Liver (tissue), 9 donors: ENCODE results near the gene PPP1R14C. TPM values are rescaled to one million over a fixed set of nuclear protein-coding genes. Genes with fewer than 3 reads are reported as not detected.

Source experiments
- DNase-seq: peaks from one replicate; pipeline ENCODE4 v3.0.0-alpha.2; 2017; ENCODE audit warnings: low spot score
- H3K27ac ChIP-seq, 2 donors: one replicate each; pipeline ENCODE4 v1.7.0; 2013; ENCODE audit warnings: inconsistent platforms in 2 of 2, low read length in 2 of 2, control low read depth in 1 of 2, low read depth in 1 of 2, mild to moderate bottlenecking in 1 of 2
- H3K27me3 ChIP-seq, 4 donors: one replicate each; pipeline versions ENCODE4 v1.6.1 to v1.7.0; 2013; ENCODE audit warnings: low read length in 3 of 4, inconsistent platforms in 1 of 4, mild to moderate bottlenecking in 1 of 4, moderate library complexity in 1 of 4; ENCODE audit not compliant: control insufficient read depth in 4 of 4, insufficient read depth in 4 of 4
- H3K36me3 ChIP-seq, 4 donors: one replicate each; pipeline versions ENCODE4 v1.6.1 to v1.7.0; 2013; ENCODE audit warnings: low read length in 3 of 4, mild to moderate bottlenecking in 3 of 4, low read depth in 1 of 4, moderate library complexity in 1 of 4; ENCODE audit not compliant: control insufficient read depth in 4 of 4, insufficient read depth in 3 of 4
- H3K4me1 ChIP-seq, 4 donors: one replicate each; pipeline versions ENCODE4 v1.6.1 to v1.7.0; 2013; ENCODE audit warnings: low read length in 3 of 4, mild to moderate bottlenecking in 3 of 4, moderate library complexity in 1 of 4; ENCODE audit not compliant: control insufficient read depth in 4 of 4, insufficient read depth in 4 of 4
- H3K4me3 ChIP-seq, 3 donors: one replicate each; pipeline versions ENCODE4 v1.6.1 to v1.7.0; 2013; ENCODE audit warnings: low read length in 3 of 3, control low read depth in 1 of 3, low read depth in 1 of 3, mild to moderate bottlenecking in 1 of 3
- H3K9ac ChIP-seq, 2 donors: one replicate each; pipeline ENCODE4 v1.7.0; 2013; ENCODE audit warnings: low read length in 2 of 2, mild to moderate bottlenecking in 2 of 2, moderate library complexity in 2 of 2, control low read depth in 1 of 2, low read depth in 1 of 2
- H3K9me3 ChIP-seq, 4 donors: one replicate each; pipeline versions ENCODE4 v1.6.1 to v1.7.0; 2013; ENCODE audit warnings: low read length in 3 of 4; ENCODE audit not compliant: control insufficient read depth in 4 of 4
- EGR1 ChIP-seq, 2 donors: IDR thresholded peaks; 2 replicates each; pipeline ENCODE4 v1.6.1; 2016 to 2018; ENCODE audit warnings: antibody characterized with exemption in 2 of 2, low read depth in 2 of 2
- FOXA1 ChIP-seq: IDR thresholded peaks from 2 replicates; pipeline ENCODE4 v1.6.1; 2016; ENCODE audit warnings: antibody characterized with exemption
- FOXA2 ChIP-seq: IDR thresholded peaks from 2 replicates; pipeline ENCODE4 v1.6.1; 2016; ENCODE audit warnings: antibody characterized with exemption
- GABPA ChIP-seq, 2 donors: IDR thresholded peaks in 1 of 2; conservative IDR thresholded peaks in 1 of 2; 2 replicates each; pipeline ENCODE4 v1.6.1; 2016; ENCODE audit warnings: antibody characterized with exemption in 2 of 2, mild to moderate bottlenecking in 1 of 2, moderate library complexity in 1 of 2
- HNF4A ChIP-seq, 2 donors: conservative IDR thresholded peaks; 2 replicates each; pipeline ENCODE4 v1.6.1; 2016; ENCODE audit warnings: antibody characterized with exemption in 2 of 2, mild to moderate bottlenecking in 2 of 2
- HNF4G ChIP-seq: IDR thresholded peaks from 2 replicates; pipeline ENCODE4 v1.6.1; 2016; ENCODE audit warnings: antibody characterized with exemption
- JUND ChIP-seq, 2 donors: IDR thresholded peaks; 2 replicates each; pipeline ENCODE4 v1.6.1; 2016; ENCODE audit warnings: antibody characterized with exemption in 2 of 2
- NR2F2 ChIP-seq: IDR thresholded peaks from 2 replicates; pipeline ENCODE4 v1.6.1; 2016; ENCODE audit warnings: antibody characterized with exemption
- RAD21 ChIP-seq, 2 donors: IDR thresholded peaks; 2 replicates each; pipeline ENCODE4 v1.6.1; 2016; ENCODE audit warnings: antibody characterized with exemption in 2 of 2, mild to moderate bottlenecking in 2 of 2
- SP1 ChIP-seq: IDR thresholded peaks from 2 replicates; pipeline ENCODE4 v1.6.1; 2018; ENCODE audit warnings: antibody characterized with exemption, mild to moderate bottlenecking
- TAF1 ChIP-seq: conservative IDR thresholded peaks from 2 replicates; pipeline ENCODE4 v1.6.1; 2016; ENCODE audit warnings: antibody characterized with exemption, mild to moderate bottlenecking
- YY1 ChIP-seq: IDR thresholded peaks from 2 replicates; pipeline ENCODE4 v1.6.1; 2016; ENCODE audit warnings: antibody characterized with exemption, mild to moderate bottlenecking
- WGBS: extraction: QIAGEN DNeasy Blood & Tissue Kit; methylation state at CpG from one replicate; pipeline ENCODE4 v1.1.7; 2013; 5-methylcytosine and 5-hydroxymethylcytosine counted together
- polyA plus RNA-seq, 2 donors: library from polyadenylated mRNA; stranded (reverse) in 1 of 2; unstranded in 1 of 2; fragments of 200-250 nt in 1 of 2; fragments of >200 nt in 1 of 2; fragmentation: Nextera tagmentation in 1 of 2; extraction: Ambion mirVana in 1 of 2; gene quantifications; one replicate each; pipeline versions ENCODE4 v1.2.1 to v1.2.3, GENCODE V29; 2013 to 2015
- total RNA-seq, 2 donors: library from RNA; depleted of rRNA; stranded (reverse); fragments of >200 nt; gene quantifications; one replicate each; pipeline ENCODE4 v1.2.3, GENCODE V29; 2014
- TF ChIP-seq, protein P1 (sequence below): IDR thresholded peaks from 2 replicates; pipeline ENCODE4 v1.6.1; 2016; ENCODE audit warnings: antibody characterized with exemption
- TF ChIP-seq, protein P2 (sequence below): IDR thresholded peaks from 2 replicates; pipeline ENCODE4 v1.6.1; 2016; ENCODE audit warnings: antibody characterized with exemption, mild to moderate bottlenecking
- TF ChIP-seq, protein P3 (sequence below): fragments of 150-350 bp; IDR thresholded peaks from 2 replicates; pipeline ENCODE4 v1.5.1; 2017; ENCODE audit warnings: improper control_type of control experiment, low read depth, low read length; ENCODE audit not compliant: missing input control
- TF ChIP-seq, protein P4 (sequence below): IDR thresholded peaks from 2 replicates; pipeline ENCODE4 v1.6.1; 2016; ENCODE audit warnings: antibody characterized with exemption
- TF ChIP-seq, protein P5 (sequence below): IDR thresholded peaks from 2 replicates; pipeline ENCODE4 v1.6.1; 2016; ENCODE audit warnings: antibody characterized with exemption
- donor health status: healthy.
- donor health status: healthy.
- donor health status: healthy.
- donor health status: healthy.
- donor health status: healthy.

Gene PPP1R14C
- total and polyA plus RNA-seq, 4 donors = 0.05 TPM; not detected in 3

DNA sequence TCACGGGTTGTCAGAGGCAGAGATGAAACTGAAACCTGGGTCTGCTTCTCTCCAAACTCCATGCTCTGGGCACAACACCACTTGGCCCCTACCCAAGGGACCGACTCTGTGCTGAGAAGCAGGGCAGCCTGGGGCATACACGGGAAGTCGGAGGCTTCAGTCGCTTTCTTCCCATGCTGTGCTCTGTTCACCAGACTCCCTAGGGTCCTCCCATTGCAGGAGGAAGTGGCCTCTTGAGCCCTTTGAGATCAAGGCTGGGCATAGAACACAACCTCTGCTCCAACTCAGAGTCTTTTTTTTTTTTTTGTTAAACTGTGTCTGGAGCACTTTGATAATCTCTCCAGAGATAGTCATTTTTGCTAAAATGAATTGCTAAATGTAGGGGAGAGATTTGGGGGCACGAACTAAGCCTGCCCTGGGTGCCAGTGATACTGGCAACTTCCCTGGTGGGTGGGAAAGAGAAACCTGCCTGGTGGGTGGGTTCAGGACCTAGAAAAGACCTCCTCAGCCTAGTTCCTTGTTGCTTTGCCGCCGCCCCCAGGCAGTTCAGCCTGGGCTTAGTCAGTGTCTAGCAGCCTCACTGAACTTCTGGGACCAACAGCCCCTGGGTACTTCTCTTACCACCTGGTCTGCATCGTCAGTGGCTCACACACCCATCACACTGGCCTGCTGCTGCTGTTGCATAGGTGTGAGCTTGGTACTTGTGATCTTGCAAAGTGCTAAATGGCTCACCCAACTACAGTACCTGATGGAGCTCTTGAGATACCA lies 62.0 kb downstream of the PPP1R14C start:
- 73% methylated on average over 9 of the region's 9 CpGs for WGBS
- peaks cover 2 to 13% (median 6%) of the 10 kb centered on the region in 4 donors for H3K4me1 ChIP-seq
- no peak overlapping the region for H3K9ac ChIP-seq
- TF ChIP-seq SP1 (no peak), HNF4G (no peak), RAD21 (IDR thresholded peaks at IDR 0.05) (no peak), FOXA1 (no peak), HNF4A (conservative IDR thresholded peaks at IDR 0.05) (no peak), TAF1 (no peak), FOXA2 (no peak)
- TF ChIP-seq, protein P1, sequence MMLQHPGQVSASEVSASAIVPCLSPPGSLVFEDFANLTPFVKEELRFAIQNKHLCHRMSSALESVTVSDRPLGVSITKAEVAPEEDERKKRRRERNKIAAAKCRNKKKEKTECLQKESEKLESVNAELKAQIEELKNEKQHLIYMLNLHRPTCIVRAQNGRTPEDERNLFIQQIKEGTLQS = no peak
- TF ChIP-seq, protein P2, sequence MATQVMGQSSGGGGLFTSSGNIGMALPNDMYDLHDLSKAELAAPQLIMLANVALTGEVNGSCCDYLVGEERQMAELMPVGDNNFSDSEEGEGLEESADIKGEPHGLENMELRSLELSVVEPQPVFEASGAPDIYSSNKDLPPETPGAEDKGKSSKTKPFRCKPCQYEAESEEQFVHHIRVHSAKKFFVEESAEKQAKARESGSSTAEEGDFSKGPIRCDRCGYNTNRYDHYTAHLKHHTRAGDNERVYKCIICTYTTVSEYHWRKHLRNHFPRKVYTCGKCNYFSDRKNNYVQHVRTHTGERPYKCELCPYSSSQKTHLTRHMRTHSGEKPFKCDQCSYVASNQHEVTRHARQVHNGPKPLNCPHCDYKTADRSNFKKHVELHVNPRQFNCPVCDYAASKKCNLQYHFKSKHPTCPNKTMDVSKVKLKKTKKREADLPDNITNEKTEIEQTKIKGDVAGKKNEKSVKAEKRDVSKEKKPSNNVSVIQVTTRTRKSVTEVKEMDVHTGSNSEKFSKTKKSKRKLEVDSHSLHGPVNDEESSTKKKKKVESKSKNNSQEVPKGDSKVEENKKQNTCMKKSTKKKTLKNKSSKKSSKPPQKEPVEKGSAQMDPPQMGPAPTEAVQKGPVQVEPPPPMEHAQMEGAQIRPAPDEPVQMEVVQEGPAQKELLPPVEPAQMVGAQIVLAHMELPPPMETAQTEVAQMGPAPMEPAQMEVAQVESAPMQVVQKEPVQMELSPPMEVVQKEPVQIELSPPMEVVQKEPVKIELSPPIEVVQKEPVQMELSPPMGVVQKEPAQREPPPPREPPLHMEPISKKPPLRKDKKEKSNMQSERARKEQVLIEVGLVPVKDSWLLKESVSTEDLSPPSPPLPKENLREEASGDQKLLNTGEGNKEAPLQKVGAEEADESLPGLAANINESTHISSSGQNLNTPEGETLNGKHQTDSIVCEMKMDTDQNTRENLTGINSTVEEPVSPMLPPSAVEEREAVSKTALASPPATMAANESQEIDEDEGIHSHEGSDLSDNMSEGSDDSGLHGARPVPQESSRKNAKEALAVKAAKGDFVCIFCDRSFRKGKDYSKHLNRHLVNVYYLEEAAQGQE = no peak
- no peak overlapping the region for H3K4me3 ChIP-seq
- no peak overlapping the region for H3K27ac ChIP-seq
- no peak for DNase-seq
- no peaks in the 10 kb centered on the region for H3K27me3 ChIP-seq
- no peaks in the 10 kb centered on the region for H3K9me3 ChIP-seq
- H3K36me3 ChIP-seq = no peaks in the 10 kb centered on the region

DNA sequence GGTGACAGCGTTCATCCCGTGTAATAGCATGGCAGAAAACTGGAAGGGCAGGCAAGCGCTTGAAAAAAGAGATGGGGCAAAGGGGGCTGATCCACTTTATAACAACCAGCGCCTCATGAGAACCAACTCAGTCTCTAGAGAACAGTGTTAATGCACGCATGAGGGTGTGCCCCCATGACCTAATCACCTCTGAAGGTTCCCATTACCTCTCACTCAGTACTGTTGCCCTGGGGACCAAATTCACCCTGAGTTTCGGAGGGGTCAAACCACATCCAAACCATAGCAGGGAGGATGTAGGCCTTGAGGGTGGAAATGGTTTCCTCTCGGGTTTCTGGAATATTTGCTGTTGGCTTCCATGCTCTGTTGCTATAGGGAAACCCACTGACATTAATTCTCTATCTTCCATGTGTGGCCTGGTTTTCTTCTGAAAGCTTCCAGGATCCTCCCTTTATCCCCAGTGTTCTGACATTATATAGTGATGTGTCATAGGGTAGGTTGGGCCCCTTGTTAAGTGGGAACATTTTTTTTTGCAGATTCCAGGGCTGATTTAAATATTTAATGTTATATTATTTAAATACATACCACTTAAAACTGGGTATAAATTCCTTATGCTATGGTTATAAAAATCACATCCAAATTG lies 65.2 kb downstream of the PPP1R14C start:
- H3K4me1 ChIP-seq = no peaks in the 10 kb centered on the region
- TF ChIP-seq FOXA2 = no peak
- H3K9ac ChIP-seq = no peak overlapping the region
- no peaks in the 10 kb centered on the region for H3K9me3 ChIP-seq
- no peak overlapping the region for H3K27ac ChIP-seq
- no peak for DNase-seq
- no peaks in the 10 kb centered on the region for H3K27me3 ChIP-seq
- no peaks in the 10 kb centered on the region for H3K36me3 ChIP-seq
- no peak overlapping the region for H3K4me3 ChIP-seq
- WGBS = 96% methylated on average over 7 of the region's 7 CpGs

DNA sequence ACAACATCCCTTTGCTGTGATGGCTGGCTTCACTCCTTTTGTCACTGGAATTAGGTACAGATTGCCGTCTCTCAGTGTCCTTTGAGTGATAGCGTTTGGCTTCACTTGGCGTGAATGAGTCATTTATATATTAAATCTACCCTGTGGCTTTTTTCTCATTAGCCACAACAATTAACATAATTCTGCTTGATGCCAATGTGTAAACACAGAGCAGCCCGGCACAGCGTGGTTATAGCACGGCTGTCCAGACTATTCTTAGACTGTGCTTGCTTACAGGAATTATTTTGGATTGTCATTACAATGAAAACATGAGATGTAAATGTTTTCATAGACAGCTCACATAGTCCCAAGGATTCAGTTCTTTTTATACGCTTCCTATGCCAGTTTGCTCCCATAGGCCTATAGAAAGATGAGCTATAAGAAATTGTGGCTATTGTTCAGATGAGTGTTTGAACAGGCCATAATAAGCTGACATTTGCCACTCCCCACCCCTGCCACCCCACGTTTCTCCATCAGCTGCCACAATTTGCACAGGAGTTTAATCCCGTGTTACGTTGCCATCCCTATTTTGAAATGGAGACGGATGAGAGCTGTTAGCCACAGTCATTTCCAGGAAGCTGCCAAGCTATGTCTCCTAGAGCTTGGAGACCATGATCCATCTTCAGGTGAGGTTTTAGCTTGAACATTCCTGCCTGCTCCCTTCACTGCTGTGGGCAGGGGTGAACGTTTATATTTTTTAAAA lies 65.9 kb downstream of the PPP1R14C start:
- no peaks in the 10 kb centered on the region for H3K4me1 ChIP-seq
- H3K4me3 ChIP-seq = no peak overlapping the region
- WGBS = 89% methylated on average over 12 of the region's 12 CpGs
- no peaks in the 10 kb centered on the region for H3K27me3 ChIP-seq
- no peaks in the 10 kb centered on the region for H3K9me3 ChIP-seq
- no peak overlapping the region for H3K9ac ChIP-seq
- no peak overlapping the region for H3K27ac ChIP-seq
- TF ChIP-seq FOXA1 (no peak), JUND (IDR thresholded peaks at IDR 0.05) (no peak), GABPA (IDR thresholded peaks at IDR 0.05 in 1 of 2, conservative IDR thresholded peaks at IDR 0.05 in 1 of 2) (no peak), HNF4A (conservative IDR thresholded peaks at IDR 0.05) (no peak), TAF1 (no peak), YY1 (no peak), FOXA2 (no peak), EGR1 (IDR thresholded peaks at IDR 0.05; ENCODE audit: low read depth in 2 of 2) (no peak), RAD21 (IDR thresholded peaks at IDR 0.05) (no peak), HNF4G (no peak), NR2F2 (no peak)
- TF ChIP-seq, protein P3, sequence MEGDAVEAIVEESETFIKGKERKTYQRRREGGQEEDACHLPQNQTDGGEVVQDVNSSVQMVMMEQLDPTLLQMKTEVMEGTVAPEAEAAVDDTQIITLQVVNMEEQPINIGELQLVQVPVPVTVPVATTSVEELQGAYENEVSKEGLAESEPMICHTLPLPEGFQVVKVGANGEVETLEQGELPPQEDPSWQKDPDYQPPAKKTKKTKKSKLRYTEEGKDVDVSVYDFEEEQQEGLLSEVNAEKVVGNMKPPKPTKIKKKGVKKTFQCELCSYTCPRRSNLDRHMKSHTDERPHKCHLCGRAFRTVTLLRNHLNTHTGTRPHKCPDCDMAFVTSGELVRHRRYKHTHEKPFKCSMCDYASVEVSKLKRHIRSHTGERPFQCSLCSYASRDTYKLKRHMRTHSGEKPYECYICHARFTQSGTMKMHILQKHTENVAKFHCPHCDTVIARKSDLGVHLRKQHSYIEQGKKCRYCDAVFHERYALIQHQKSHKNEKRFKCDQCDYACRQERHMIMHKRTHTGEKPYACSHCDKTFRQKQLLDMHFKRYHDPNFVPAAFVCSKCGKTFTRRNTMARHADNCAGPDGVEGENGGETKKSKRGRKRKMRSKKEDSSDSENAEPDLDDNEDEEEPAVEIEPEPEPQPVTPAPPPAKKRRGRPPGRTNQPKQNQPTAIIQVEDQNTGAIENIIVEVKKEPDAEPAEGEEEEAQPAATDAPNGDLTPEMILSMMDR = no peak
- TF ChIP-seq, protein P4, sequence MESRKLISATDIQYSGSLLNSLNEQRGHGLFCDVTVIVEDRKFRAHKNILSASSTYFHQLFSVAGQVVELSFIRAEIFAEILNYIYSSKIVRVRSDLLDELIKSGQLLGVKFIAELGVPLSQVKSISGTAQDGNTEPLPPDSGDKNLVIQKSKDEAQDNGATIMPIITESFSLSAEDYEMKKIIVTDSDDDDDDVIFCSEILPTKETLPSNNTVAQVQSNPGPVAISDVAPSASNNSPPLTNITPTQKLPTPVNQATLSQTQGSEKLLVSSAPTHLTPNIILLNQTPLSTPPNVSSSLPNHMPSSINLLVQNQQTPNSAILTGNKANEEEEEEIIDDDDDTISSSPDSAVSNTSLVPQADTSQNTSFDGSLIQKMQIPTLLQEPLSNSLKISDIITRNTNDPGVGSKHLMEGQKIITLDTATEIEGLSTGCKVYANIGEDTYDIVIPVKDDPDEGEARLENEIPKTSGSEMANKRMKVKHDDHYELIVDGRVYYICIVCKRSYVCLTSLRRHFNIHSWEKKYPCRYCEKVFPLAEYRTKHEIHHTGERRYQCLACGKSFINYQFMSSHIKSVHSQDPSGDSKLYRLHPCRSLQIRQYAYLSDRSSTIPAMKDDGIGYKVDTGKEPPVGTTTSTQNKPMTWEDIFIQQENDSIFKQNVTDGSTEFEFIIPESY = no peak
- TF ChIP-seq, protein P1 = no peak
- TF ChIP-seq, protein P5, sequence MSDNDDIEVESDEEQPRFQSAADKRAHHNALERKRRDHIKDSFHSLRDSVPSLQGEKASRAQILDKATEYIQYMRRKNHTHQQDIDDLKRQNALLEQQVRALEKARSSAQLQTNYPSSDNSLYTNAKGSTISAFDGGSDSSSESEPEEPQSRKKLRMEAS = no peak
- no peaks in the 10 kb centered on the region for H3K36me3 ChIP-seq
- no peak for DNase-seq
